H1 (cell line): ENCODE results near the gene ZNF133. TPM values are rescaled to one million over a fixed set of nuclear protein-coding genes. Genes with fewer than 3 reads are reported as not detected.
A peak's percentile ranks its signal among the peaks of the same experiment; 100 is the strongest.

Experiments
- CTCF ChIA-PET: fragments of 300-600 bp; sonication (Branson Sonifier 250); formaldehyde crosslinking; loops from one replicate; lab custom pipeline; 2021; ENCODE audit not compliant: partially characterized antibody; lab: Charles Lee
- POLR2A ChIA-PET: fragments of 300-600 bp; sonication (Branson Sonifier 250); formaldehyde crosslinking; loops from one replicate; lab custom pipeline; 2021; ENCODE audit warnings: inconsistent platforms; ENCODE audit not compliant: partially characterized antibody; lab: Charles Lee
- DNase-seq, 2 experiments: peaks; one replicate each; pipeline versions ENCODE4 v3.0.0 to v3.0.0-alpha.2; 2010 to 2022; ENCODE audit warnings: low spot score in 2 of 2, low read depth in 1 of 2, mixed read lengths in 1 of 2
- FAIRE-seq: peaks from 2 replicates; lab custom pipeline; 2011; peaks lifted over from hg19 to GRCh38; lab: Jason Lieb, UNC
- H2AFZ ChIP-seq: 2 replicates; pipeline ENCODE4 v1.8.1; 2012; ENCODE audit warnings: low read length, inconsistent platforms
- H2AK5ac ChIP-seq: 2 replicates; pipeline ENCODE4 v1.6.1; 2013; ENCODE audit warnings: low read depth, low read length
- H2BK120ac ChIP-seq: replicated peaks from 2 replicates; pipeline ENCODE3; 2013; ENCODE audit warnings: low read depth, low read length, inconsistent platforms
- H2BK12ac ChIP-seq: 2 replicates; pipeline ENCODE4 v1.6.1; 2013; ENCODE audit warnings: low read depth, low read length
- H2BK15ac ChIP-seq: 2 replicates; pipeline ENCODE4 v1.6.1; 2013; ENCODE audit warnings: low read length
- H2BK20ac ChIP-seq: 2 replicates; pipeline ENCODE4 v1.6.1; 2013; ENCODE audit warnings: low read length
- H2BK5ac ChIP-seq: 2 replicates; pipeline ENCODE4 v1.6.1; 2013; ENCODE audit warnings: low read depth, low read length
- H3K14ac ChIP-seq: 2 replicates; pipeline ENCODE4 v1.6.1; 2013; ENCODE audit warnings: inconsistent platforms; ENCODE audit not compliant: insufficient read length
- H3K18ac ChIP-seq: 2 replicates; pipeline ENCODE4 v1.6.1; 2013; ENCODE audit warnings: low read length; ENCODE audit errors: extremely low read depth
- H3K23ac ChIP-seq: 2 replicates; pipeline ENCODE4 v1.6.1; 2013; ENCODE audit warnings: inconsistent platforms; ENCODE audit not compliant: insufficient read length
- H3K23me2 ChIP-seq: 2 replicates; pipeline ENCODE4 v1.6.1; 2013; ENCODE audit warnings: low read depth, low read length
- H3K27ac ChIP-seq: 2 replicates; pipeline ENCODE4 v1.6.1; 2011; ENCODE audit warnings: low read depth, low read length, inconsistent platforms
- H3K27me3 ChIP-seq, 4 experiments: replicated peaks in 1 of 4; 1 replicate in 1 of 4; 2 replicates in 3 of 4; pipeline versions ENCODE4 v1.6.1 to v1.8.1; 2011 to 2013; ENCODE audit warnings: low read length in 3 of 4, mild to moderate bottlenecking in 3 of 4, inconsistent platforms in 2 of 4, mixed read lengths in 2 of 4, moderate library complexity in 1 of 4; ENCODE audit not compliant: control insufficient read depth in 3 of 4, insufficient read depth in 3 of 4; ENCODE audit errors: extremely low read depth in 1 of 4
- H3K36me3 ChIP-seq, 4 experiments: 2 replicates each; pipeline versions ENCODE4 v1.6.1 to v1.8.1; 2011 to 2013; ENCODE audit warnings: mild to moderate bottlenecking in 4 of 4, low read length in 3 of 4, moderate library complexity in 2 of 4, control low read depth in 1 of 4, inconsistent platforms in 1 of 4; ENCODE audit not compliant: insufficient read depth in 4 of 4, control insufficient read depth in 2 of 4
- H3K4ac ChIP-seq: replicated peaks from 2 replicates; pipeline ENCODE3; 2013; ENCODE audit warnings: low read length, low read depth, mixed read lengths, inconsistent platforms; ENCODE audit not compliant: insufficient read length
- H3K4me1 ChIP-seq, 4 experiments: replicated peaks in 1 of 4; 1 replicate in 1 of 4; 2 replicates in 3 of 4; pipeline versions ENCODE4 v1.6.1 to v1.8.1; 2011 to 2013; ENCODE audit warnings: low read length in 3 of 4, inconsistent platforms in 2 of 4, mixed read lengths in 1 of 4; ENCODE audit not compliant: insufficient read depth in 4 of 4, control insufficient read depth in 3 of 4
- H3K4me2 ChIP-seq, 2 experiments: 2 replicates each; pipeline versions ENCODE4 v1.6.1 to v1.8.1; 2011 to 2013; ENCODE audit warnings: low read depth in 2 of 2, low read length in 2 of 2, control low read depth in 1 of 2, inconsistent platforms in 1 of 2, mild to moderate bottlenecking in 1 of 2; ENCODE audit not compliant: insufficient read depth in 1 of 2
- H3K4me3 ChIP-seq, 4 experiments: fragments of 200-600, 300-600 bp in 1 of 4; sonication (generic), shearing (Covaris generic), sonication (Bioruptor Twin) in 1 of 4; 2 replicates each; pipeline versions ENCODE4 v1.5.1 to v1.8.1; 2011 to 2016; ENCODE audit warnings: low read length in 4 of 4, low read depth in 3 of 4, control low read depth in 2 of 4, inconsistent platforms in 2 of 4, mild to moderate bottlenecking in 2 of 4, mixed read lengths in 1 of 4, moderate library complexity in 1 of 4; ENCODE audit not compliant: insufficient read depth in 2 of 4; ENCODE audit errors: extremely low read depth in 1 of 4
- H3K56ac ChIP-seq: replicated peaks from 2 replicates; pipeline ENCODE3; 2013; ENCODE audit warnings: low read depth, mild to moderate bottlenecking, mixed read lengths, low read length, inconsistent platforms; ENCODE audit not compliant: insufficient read length
- H3K79me1 ChIP-seq: 2 replicates; pipeline ENCODE4 v1.6.1; 2013; ENCODE audit warnings: low read depth, low read length, control low read depth
- H3K79me2 ChIP-seq, 2 experiments: 2 replicates each; pipeline versions ENCODE4 v1.6.1 to v1.8.1; 2012 to 2013; ENCODE audit warnings: low read length in 2 of 2, mild to moderate bottlenecking in 2 of 2, inconsistent platforms in 1 of 2; ENCODE audit not compliant: insufficient read depth in 2 of 2, control insufficient read depth in 1 of 2
- H3K9ac ChIP-seq, 4 experiments: replicated peaks in 1 of 4; 1 replicate in 1 of 4; 2 replicates in 3 of 4; pipeline versions ENCODE4 v1.6.1 to v1.8.1; 2011 to 2013; ENCODE audit warnings: low read depth in 3 of 4, low read length in 3 of 4, control low read depth in 2 of 4, mild to moderate bottlenecking in 2 of 4, moderate library complexity in 2 of 4, inconsistent platforms in 1 of 4; ENCODE audit errors: extremely low read depth in 1 of 4
- H3K9me3 ChIP-seq, 2 experiments: 2 replicates each; pipeline versions ENCODE4 v1.6.1 to v1.8.1; 2012 to 2013; ENCODE audit warnings: mild to moderate bottlenecking in 2 of 2, moderate library complexity in 2 of 2, control low read depth in 1 of 2, inconsistent platforms in 1 of 2, low read depth in 1 of 2, low read length in 1 of 2, mixed read lengths in 1 of 2; ENCODE audit not compliant: insufficient read depth in 2 of 2
- H4K20me1 ChIP-seq, 2 experiments: replicated peaks in 1 of 2; 2 replicates each; pipeline versions ENCODE3 to v1.8.1; 2011 to 2013; ENCODE audit warnings: inconsistent platforms in 2 of 2, low read length in 2 of 2, mild to moderate bottlenecking in 1 of 2; ENCODE audit not compliant: insufficient read depth in 2 of 2, control insufficient read depth in 1 of 2
- H4K5ac ChIP-seq: 2 replicates; pipeline ENCODE4 v1.6.1; 2013; ENCODE audit warnings: low read length, low read depth, mixed read lengths, inconsistent platforms; ENCODE audit not compliant: insufficient read length
- H4K8ac ChIP-seq: 2 replicates; pipeline ENCODE4 v1.8.0; 2013; ENCODE audit warnings: mild to moderate bottlenecking, moderate library complexity, low read length, inconsistent platforms; ENCODE audit not compliant: insufficient read depth; ENCODE audit errors: extremely low read depth
- H4K91ac ChIP-seq: replicated peaks from 2 replicates; pipeline ENCODE3; 2013; ENCODE audit warnings: low read length, mixed read lengths, inconsistent platforms; ENCODE audit not compliant: insufficient read length
- CEBPB ChIP-seq: IDR thresholded peaks from 2 replicates; pipeline ENCODE4 v1.6.1; 2012; ENCODE audit warnings: low read depth, low read length
- HDAC6 ChIP-seq: IDR thresholded peaks from one replicate; pipeline ENCODE4 v1.7.1; 2012; ENCODE audit warnings: low read depth, mild to moderate bottlenecking, inconsistent platforms, low read length, moderate library complexity
- NANOG ChIP-seq: IDR thresholded peaks from 2 replicates; pipeline ENCODE4 v1.6.1; 2011; ENCODE audit warnings: low read length, low read depth, mild to moderate bottlenecking, inconsistent platforms; ENCODE audit not compliant: insufficient read depth, poor library complexity, severe bottlenecking
- RAD21 ChIP-seq, 2 experiments: IDR thresholded peaks in 1 of 2; conservative IDR thresholded peaks in 1 of 2; 2 replicates each; pipeline ENCODE4 v1.6.1; 2011; ENCODE audit warnings: low read depth in 2 of 2, low read length in 2 of 2, improper control_type of control experiment in 1 of 2, inconsistent platforms in 1 of 2, mild to moderate bottlenecking in 1 of 2, moderate library complexity in 1 of 2
- SAP30 ChIP-seq: fragments of 300-600 bp; sonication (generic); IDR thresholded peaks from 2 replicates; pipeline ENCODE4 v1.7.1; 2012; ENCODE audit warnings: low read length, moderate library complexity, mild to moderate bottlenecking, inconsistent platforms; ENCODE audit not compliant: insufficient read depth, insufficient replicate concordance
- SP1 ChIP-seq: IDR thresholded peaks from 2 replicates; pipeline ENCODE4 v1.6.1; 2011; ENCODE audit warnings: low read depth, low read length
- SP4 ChIP-seq: IDR thresholded peaks from 2 replicates; pipeline ENCODE4 v1.6.1; 2012; ENCODE audit warnings: low read length, inconsistent platforms
- TEAD4 ChIP-seq: IDR thresholded peaks from 2 replicates; pipeline ENCODE4 v1.6.1; 2012; ENCODE audit warnings: low read depth, low read length, inconsistent platforms, mixed read lengths
- WGBS, 2 experiments: shearing (Covaris generic) in 1 of 2; methylation state at CpG; one replicate each; pipeline versions ENCODE4 v1.1.6 to v1.1.7; 2013 to 2015; ENCODE audit warnings: low lambda C conversion rate in 2 of 2, mixed read lengths in 2 of 2, inconsistent platforms in 1 of 2, low coverage in 1 of 2, missing lambda C conversion rate in 1 of 2; ENCODE audit not compliant: insufficient replicate concordance in 2 of 2, insufficient coverage in 1 of 2, insufficient read length in 1 of 2; ENCODE audit errors: extremely low coverage in 1 of 2, missing lambda C conversion rate in 1 of 2; 5-methylcytosine and 5-hydroxymethylcytosine counted together
- polyA plus RNA-seq, 7 experiments: library from polyadenylated mRNA; depleted of rRNA in 3 of 7; stranded (reverse) in 5 of 7; unstranded in 2 of 7; fragments of >200 nt in 5 of 7; fragments of 200-250 nt in 2 of 7; gene quantifications; 1 replicate in 5 of 7; 2 replicates in 1 of 7; 4 replicates in 1 of 7; pipeline versions ENCODE4 v1.2.1 to v1.2.3, GENCODE V29; 2011 to 2013; ENCODE audit warnings: missing spikeins in 2 of 7, mixed read lengths in 2 of 7
- total RNA-seq: library from RNA; stranded (reverse); fragmentation: NEBNext Ultra II Directional; extraction: Animal tissue kit (Norgen Biotek cat#: 25700); gene quantifications from 2 replicates; pipeline ENCODE4 v1.2.1, GENCODE V29; 2021
- TF ChIP-seq, protein P1 (sequence below), 3 experiments: IDR thresholded peaks; 1 replicate in 2 of 3; 2 replicates in 1 of 3; pipeline versions ENCODE4 v1.5.1 to v1.6.1; 2011; ENCODE audit warnings: low read length in 3 of 3, mild to moderate bottlenecking in 3 of 3, inconsistent platforms in 2 of 3, low read depth in 1 of 3, moderate library complexity in 1 of 3; ENCODE audit not compliant: insufficient read depth in 1 of 3; ENCODE audit errors: control extremely low read depth in 1 of 3
- TF ChIP-seq, protein P2 (sequence below): IDR thresholded peaks from 2 replicates; pipeline ENCODE4 v1.6.1; 2012; ENCODE audit warnings: inconsistent platforms

The ZNF133 gene
- total and polyA plus RNA-seq, 2 of the 8 experiments (the other 6 are each of a cell fraction or from before 2014, with no cell fraction given), result 12.1 to 15.8 TPM

DNA sequence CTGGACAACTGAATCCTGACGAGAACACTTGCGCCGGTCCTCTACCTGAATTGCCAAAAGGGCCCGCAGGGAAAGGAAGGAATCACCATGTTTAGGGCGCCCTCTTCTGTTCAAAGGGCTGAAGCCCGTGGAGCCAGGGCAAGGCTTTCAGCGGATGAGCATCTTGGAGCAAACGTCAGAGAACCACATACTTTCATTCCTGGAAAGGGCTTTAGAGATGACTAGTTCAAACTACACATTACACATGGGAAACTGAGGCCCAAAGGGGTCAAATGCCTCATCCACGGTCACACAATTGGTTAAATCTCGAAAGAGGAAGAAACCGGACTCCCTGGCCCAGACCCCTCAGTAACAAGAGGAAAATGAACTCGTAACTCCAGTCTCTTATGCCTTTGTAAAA is 11.5 kb upstream of the ZNF133 start:
- ChIA-PET POLR2A (interaction anchor here (1.3 to 2.7 kb wide), 2 partner anchors 11 to 139 kb away, joined by 3 to 10 read pairs; partner anchors contain the start of genes KAT14, PET117 and ZNF133), CTCF (interaction anchor here (0.7 to 1.7 kb wide), 15 partner anchors 10 to 239 kb away, joined by 3 to 9 read pairs (median 4); partner anchors contain the start of gene ZNF133)
- Histone ChIP-seq H2BK120ac (no peak overlapping the region), H3K9ac (no peak overlapping the region), H3K14ac (no peak overlapping the region), H2AFZ (peak overlapping the region; percentile 100), H3K56ac (no peak overlapping the region), H3K18ac (no peak overlapping the region), H4K91ac (no peak overlapping the region), H3K4me3 (no peak overlapping the region), H4K8ac (no peak overlapping the region), H3K23me2 (no peaks in the 10 kb centered on the region), H2BK12ac (no peak overlapping the region), H3K4me1 (no peaks in the 10 kb centered on the region), H2BK5ac (no peak overlapping the region), H4K20me1 (no peaks in the 10 kb centered on the region), H3K36me3 (no peaks in the 10 kb centered on the region), H2BK20ac (no peak overlapping the region), H3K9me3 (no peaks in the 10 kb centered on the region), H3K4ac (no peak overlapping the region), H3K79me2 (no peaks in the 10 kb centered on the region), H2AK5ac (no peak overlapping the region), H3K27me3 (no peaks in the 10 kb centered on the region; a peak in 1 of 7 replicates), H3K4me2 (0 out of 4 replicates have a peak overlapping the region, but pooled peaks of 1 of the 2 experiments have one; percentile 36), H4K5ac (no peak overlapping the region), H2BK15ac (no peak overlapping the region), H3K79me1 (no peaks in the 10 kb centered on the region), H3K27ac (no peak overlapping the region), H3K23ac (no peak overlapping the region)
- FAIRE-seq, result peak; percentile 91
- WGBS, 2 experiments, result 36% methylated on average over 12 of the region's 12 CpGs; no CpG with 5 or more reads in 1 of the 2 experiments
- DNase-seq, result peak; percentile 50 to 88
- TF ChIP-seq, protein P1, sequence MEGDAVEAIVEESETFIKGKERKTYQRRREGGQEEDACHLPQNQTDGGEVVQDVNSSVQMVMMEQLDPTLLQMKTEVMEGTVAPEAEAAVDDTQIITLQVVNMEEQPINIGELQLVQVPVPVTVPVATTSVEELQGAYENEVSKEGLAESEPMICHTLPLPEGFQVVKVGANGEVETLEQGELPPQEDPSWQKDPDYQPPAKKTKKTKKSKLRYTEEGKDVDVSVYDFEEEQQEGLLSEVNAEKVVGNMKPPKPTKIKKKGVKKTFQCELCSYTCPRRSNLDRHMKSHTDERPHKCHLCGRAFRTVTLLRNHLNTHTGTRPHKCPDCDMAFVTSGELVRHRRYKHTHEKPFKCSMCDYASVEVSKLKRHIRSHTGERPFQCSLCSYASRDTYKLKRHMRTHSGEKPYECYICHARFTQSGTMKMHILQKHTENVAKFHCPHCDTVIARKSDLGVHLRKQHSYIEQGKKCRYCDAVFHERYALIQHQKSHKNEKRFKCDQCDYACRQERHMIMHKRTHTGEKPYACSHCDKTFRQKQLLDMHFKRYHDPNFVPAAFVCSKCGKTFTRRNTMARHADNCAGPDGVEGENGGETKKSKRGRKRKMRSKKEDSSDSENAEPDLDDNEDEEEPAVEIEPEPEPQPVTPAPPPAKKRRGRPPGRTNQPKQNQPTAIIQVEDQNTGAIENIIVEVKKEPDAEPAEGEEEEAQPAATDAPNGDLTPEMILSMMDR (IDR thresholded peaks at IDR 0.05; ENCODE audit: control extremely low read depth in 1 of 3, insufficient read depth in 1 of 3, low read depth in 1 of 3, low read length in 3 of 3), result peak; percentile 83 to 97 (median 93)
- TF ChIP-seq NANOG, result no peak
- no peak for TF ChIP-seq TEAD4
- TF ChIP-seq HDAC6, result no peak
- peak; percentile 12; the same call in 1 of the 2 replicates for TF ChIP-seq CEBPB
- peak; percentile 93 to 98 for TF ChIP-seq RAD21 (IDR thresholded peaks at IDR 0.05 in 1 of 2, conservative IDR thresholded peaks at IDR 0.05 in 1 of 2; ENCODE audit: low read depth in 2 of 2, low read length in 2 of 2)
- TF ChIP-seq, protein P2, sequence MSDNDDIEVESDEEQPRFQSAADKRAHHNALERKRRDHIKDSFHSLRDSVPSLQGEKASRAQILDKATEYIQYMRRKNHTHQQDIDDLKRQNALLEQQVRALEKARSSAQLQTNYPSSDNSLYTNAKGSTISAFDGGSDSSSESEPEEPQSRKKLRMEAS, result no peak
- no peak for TF ChIP-seq SAP30
- TF ChIP-seq SP4, result no peak
- TF ChIP-seq SP1, result no peak
